ENCODE measurements around the gene FBXL17. TPM values are rescaled to one million over a fixed set of nuclear protein-coding genes. Genes with fewer than 3 reads are reported as not detected.
A peak's percentile ranks its signal among the peaks of the same experiment; 100 is the strongest.

Gene FBXL17
- polyA plus RNA-seq, 5 donors: 14.5 to 22.6 (median 21.9) TPM

DNA sequence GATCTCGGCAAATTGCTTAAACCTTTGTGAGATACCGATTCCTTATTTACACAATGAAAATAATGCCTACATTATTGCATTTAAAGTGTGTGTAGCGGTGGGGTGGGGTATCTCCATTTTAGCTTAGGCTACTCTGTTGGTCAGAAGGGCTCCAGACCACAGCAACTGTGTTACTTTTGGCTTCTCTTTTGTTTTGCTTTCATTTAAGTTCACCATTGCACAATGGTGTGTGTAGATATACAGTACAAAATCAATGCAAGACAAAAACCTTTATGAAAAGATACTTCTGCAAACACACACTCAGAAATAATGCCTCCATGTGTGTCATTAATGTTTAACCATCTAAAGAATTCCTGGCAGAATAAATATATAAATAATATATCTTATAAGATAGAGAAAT, 279.4 kb downstream of the FBXL17 start:
- no peak for DNase-seq

DNA sequence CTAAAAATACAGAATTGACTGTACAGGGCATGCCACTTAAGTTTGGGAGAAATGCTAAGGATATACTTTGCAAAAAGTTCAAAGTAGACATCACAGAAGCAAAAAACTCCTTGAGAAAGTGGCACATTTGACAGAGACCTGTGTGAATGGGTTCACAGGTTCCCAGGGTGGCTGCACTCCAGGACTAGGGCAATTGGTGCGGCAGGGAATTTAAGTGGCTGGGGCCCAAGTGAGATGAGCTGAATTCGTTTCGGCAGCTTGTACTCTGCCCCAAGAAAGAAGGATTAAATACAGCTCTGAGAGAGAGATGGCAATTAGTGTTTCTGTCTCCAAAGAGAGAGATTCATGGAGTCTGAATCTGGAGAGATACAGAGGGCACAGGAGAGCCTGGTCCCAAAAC, 280.1 kb downstream of the FBXL17 start:
- no peak for DNase-seq

DNA sequence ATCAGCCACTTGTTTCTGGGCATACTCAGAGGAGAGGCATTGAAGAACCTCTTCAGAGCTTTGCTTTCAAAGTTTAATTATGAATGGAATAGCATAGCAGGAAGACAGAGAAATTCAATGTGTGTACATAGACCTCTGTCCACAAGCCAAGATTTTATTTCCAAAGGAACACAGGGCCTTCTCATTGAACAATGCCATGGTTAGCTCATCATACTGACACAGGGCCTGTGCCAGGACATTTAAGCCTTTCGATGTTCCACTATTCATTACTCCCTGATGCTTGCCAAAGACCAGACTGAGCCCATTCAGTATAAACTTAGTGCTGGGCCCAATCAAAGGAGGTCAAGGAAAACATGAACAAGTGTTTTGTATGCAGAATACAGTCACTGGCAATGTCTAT, 280.8 kb downstream of the FBXL17 start:
- DNase-seq: no peak

DNA sequence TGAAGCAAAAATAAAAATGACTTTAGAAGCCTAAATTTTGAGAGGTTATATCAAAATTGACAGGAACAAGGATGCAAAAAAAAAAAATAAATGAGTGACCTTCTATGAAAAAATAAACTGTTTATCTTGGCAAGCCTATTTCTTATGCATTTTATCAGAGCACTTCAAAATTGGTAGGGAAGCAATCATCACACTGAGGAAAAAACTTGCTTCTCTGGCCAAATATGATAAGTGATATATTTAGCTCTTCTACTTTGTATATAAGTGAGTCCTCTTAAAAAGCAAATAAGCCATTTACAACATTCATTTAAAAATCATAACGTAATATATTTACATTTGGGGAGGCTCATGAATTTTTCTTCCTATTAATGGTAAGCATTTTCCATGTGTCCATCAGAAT, 287.1 kb downstream of the FBXL17 start:
- no peak for DNase-seq

DNA sequence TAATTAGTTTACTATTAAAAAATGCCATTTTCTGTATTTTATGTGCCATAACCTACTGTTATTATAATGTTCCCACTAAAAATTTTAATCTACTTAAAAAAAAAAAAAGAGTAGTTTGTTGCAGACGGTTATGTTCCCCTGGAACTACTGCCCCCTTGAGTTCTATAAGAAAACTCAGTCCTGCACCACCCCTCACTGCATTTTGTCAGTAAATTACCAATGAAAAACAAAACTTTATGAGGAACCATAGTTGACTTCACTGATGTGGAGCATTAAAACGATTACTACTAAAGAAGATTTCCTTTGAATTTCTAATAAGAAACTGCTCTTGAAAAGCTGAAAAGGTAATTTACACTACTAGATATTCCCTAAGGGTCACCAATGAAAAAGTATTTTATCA, 288.7 kb downstream of the FBXL17 start:
- no peak for DNase-seq

DNA sequence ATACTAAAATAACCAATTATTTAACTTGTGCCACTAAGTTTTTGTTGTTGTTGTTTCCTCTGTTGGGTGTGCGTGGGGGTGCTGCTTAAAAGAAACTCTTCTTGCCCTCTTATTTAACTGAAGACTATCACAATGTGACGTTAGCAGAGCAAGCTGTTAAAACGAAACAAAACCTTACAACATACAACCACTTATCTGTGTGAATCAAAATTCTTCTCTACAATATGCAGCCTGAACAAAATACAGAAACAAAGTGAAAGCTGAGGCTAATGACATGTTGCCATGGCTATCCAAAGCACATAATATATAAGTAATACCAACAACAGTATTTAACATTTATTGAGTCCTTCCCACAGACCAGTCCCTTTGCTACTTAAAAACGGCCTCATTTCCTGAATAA, 291.0 kb downstream of the FBXL17 start:
- peak in 1 of 2 donors; percentile 28 for DNase-seq

DNA sequence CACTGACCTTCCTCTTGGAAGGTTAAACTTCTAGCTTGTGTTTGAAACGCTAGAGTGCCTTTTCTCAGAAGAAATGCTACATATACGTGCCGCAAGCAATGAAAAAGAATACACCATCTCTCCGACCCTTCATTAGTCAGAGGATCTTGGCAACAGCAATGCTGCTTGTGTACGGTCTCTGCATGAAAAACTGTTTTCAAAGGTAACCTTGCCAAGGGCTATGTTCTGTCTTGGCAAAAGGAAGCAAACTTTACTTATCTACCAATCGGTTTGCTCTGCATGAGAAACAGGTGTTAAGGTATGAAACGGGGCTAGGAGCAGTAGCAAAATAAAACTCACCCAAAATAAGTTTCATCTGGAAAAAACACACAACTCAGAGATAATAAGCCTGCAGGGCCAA, 297.8 kb downstream of the FBXL17 start:
- DNase-seq: no peak

DNA sequence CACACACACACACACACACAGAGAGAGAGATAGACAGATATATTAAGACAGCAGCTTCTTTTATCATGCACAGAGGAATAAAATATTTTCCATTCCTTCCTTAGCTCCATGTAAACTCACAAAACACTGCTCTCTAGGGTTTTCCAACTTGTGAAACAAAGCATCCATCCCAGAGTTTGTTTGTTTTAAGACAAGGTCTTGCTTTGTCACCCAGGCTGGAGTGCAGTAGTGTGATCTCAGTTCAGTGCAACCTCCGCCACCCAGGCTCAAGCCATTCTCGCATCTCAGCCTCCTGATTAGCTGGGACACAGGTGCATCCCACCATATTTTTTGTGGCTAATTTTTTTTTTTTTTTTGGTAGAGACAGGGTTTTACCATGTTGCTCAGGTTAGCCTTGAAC, 298.7 kb downstream of the FBXL17 start:
- DNase-seq: no peak

DNA sequence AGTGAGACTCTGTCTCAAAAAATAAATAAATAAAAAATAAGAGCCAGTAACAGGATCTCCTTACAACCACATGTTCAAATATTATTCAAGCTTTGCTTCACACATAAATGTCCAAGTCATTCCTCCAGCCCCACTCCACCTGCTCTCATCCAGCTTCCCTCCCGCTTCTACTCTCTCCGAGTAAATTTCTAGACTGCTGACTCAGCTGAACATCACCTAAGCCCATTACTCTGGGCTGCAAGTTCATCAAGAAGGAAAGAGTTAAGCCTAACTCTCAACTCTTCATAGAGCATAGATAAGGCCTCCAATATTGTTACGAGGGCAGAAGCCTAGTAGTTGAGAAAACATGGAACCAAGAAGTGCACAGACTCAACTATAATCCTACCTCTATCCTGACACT, 300.2 kb downstream of the FBXL17 start:
- no peak for DNase-seq

DNA sequence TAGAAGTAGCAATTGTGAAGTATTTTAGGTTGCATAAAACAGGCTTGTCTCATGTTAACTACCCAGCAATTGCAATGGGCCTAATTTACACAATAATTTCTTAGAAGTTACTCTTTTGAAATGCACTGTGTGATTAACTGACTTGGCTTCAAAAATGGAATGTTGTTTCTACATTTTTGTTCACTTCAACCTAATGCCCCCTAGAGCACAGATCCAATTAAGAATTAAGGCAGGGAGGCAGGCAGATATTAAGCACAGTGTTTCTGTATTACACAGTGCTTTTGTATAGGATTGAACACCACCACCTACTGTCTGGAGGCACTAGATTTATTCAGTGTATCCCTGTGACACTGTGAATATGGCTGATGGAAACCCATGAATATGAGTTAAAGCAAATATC, 302.1 kb downstream of the FBXL17 start:
- no peak for DNase-seq

DNA sequence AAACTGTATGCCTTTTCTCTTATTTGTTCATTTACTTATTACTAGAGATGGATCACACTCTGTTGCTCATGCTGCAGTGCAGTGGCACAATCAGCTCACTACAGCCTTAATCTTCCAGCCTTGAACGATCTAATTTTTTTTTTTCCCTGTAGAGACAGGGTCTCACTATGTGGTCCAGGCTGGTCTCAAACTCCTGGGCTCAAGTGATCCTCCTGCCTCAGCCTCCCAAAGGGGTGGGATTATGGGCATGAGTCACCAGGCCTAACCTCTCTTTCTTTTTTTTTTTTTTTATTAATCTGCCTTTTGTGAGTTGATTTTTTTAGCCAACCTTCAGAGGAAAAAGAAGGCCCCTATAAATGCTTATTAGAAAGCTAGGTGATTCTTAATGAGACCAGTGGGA, 303.0 kb downstream of the FBXL17 start:
- DNase-seq: no peak

DNA sequence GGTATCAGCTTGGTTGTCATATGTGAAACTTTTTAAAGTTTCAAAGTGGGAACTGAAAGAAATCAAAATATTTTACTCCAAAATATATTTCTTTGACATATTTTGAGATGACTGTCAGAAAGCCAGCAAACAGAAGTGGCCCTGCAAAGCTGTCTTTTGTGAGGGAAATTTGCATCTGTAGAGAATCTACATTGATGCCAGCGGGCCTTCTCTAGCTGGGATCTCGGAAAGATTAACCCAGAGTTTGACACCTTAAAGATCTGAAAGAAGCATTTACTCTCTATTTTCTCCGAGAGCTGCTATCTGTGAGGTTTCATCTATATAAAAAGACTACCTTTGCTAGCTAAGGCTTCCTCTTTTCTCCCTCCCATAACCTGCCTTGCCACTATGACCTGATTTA, 303.6 kb downstream of the FBXL17 start:
- DNase-seq: no peak

DNA sequence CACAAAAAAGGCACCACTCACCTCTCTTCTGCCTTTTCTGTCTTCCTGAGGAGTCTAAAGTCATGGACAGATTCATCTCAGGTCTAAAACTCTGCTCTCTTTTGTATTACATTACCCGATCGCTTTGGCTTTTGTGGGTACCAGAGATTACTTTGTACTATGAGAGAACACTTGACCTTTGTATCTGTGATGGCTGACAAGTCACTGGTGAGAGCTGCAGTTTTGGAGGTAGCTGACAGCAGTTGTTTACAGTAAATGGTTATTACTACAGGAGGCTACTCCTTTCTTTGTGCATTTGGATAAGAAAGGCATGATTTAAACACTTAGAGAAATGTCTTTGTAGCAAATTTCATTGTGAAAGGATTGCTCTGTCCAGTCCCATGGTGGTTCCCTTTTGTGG, 307.3 kb downstream of the FBXL17 start:
- DNase-seq: no peak

DNA sequence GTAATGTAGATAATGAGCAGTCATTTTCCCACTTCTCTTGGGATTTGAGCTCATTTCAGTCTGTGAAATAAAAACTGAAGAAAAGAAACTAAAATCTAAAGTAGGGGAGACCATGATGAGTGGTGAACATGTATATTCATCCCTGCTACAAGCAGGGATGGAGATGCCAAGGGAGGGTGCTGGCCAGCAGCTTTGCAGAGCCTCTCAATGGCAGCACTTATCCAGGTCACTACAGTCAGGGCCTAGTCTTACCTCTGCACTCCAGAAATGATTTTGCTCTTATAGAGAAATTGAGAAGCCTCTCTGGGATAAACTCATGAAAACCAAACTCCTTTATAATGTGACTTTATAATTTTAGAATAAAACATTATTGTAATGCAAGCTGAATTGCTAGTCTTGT, 317.6 kb downstream of the FBXL17 start:
- no peak for DNase-seq

DNA sequence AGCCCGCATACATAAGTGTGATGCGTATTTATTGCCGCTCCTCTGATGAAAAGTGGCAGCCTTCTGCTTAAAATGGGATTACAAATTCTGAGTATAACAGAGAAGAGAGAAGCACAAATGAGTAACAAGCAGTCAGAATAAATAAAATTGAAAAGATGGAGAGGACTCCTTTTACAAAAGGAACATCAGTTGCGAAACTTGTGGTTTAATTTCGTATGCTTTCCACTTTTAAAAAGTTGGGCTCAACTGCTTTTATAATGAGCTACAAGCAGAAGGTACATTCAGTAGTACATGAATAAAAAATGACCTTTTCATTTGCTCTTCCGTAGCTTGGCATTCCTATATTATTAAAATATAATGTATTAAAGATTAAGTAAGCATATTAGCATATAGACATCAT, 320.0 kb downstream of the FBXL17 start:
- DNase-seq: no peak

DNA sequence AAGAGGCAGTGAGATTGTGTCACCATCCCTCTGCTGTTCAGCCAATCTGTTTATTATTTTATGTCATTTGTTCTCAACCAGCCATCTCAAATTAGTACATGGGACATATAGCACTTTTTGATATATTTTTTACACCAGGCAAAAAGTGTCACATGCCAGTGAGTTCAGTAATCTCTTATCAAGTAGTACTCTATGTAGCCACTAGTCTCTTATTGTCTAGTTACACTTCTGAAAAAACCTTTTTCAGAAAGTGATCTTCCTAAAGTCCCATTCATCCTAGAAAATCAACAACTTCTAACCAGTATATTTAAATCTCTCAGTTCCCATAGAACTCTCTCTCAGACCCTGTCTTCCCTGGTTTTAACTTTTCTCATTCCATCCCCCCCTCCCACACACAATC, 321.6 kb downstream of the FBXL17 start:
- no peak for DNase-seq

DNA sequence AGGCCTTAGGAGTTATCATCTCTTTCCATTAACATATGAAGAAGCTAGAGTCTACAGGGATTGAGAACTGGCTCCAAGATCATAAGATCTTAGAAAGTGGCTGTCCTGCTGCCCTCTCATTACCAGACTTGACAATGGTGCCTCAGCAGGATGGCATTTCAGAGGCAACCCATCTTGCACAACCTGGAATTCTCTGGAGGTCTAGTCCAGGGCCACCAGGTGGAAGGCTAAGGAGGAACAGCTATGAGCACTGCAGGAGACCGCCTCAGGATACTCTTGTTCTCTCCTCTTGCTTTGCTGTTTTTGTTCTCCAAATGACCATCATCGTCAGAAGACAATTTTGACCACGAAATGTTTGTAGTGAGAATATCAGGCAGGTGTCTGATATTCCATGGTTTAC, 322.6 kb downstream of the FBXL17 start:
- no peak for DNase-seq

DNA sequence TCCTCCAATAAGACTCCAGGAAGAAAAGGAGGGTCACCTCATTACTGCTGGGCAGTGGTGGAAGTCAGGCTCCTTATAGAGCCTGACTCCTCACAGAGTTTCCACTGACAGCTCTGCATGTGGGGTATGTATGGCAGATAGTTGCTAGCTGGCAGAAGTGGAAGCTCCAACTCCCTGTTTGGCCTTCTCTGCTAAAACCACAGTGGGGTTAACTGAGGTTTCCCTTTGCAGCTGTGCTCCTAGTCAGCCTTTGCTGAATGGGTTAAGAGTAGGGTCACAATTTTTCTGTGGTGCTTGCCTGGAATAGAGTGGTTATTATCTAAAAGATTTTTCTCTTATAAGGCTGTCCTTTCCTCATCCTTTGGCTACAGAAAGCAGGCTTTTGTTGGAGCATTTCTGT, 327.5 kb downstream of the FBXL17 start:
- DNase-seq: no peak

DNA sequence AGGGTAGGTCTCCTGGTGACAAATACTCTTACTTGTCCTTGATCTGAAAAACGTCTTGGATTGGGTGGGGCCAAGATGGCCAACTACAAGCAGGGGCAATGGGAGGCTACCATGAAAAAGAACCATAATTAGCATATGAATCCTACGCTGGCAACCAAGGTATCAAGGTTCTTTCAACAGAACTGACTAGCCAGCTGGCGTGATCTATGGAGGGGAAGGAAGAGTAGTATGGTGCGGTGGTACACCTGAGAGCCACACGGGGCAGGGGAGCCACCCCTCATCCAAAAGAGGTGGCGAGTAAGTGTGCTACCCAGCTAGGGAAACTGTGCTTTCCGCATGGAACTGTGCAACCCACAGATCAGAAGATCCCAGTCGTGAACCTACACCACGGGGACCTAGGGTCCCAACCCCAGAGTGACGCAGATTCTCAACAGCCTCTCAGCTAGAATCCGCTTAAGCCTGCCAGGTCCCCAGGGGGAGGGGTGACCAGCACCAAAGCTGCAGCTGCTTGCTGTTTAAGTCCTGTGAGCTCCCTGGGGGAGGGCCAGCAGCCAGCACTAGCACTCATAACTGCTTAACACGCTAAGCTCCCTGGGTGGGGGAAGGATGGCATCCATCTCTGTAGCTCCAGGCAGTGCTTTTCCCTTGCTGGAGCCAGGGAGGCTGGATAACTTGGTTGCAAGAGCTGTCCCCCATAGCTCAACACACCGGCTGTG, 334.8 kb downstream of the FBXL17 start:
- DNase-seq: no peak

DNA sequence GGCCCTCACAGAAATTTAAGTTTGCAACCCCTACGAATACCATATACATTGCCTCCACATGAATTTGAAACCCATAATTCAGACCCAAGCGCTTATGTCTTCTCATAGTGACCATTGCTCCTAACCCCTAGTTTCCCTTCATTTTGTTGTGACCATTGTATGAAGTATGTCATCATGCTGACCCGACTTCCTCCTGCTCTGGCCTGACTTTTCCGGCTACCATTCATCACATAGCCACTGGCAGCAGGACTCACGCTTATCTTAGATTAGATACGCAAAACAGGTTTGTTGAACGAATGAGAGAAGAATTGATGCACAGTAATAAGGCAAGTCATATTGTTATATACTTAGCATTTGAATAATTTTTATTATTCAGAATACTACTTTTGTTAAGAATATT, 345.4 kb downstream of the FBXL17 start:
- no peak for DNase-seq

DNA sequence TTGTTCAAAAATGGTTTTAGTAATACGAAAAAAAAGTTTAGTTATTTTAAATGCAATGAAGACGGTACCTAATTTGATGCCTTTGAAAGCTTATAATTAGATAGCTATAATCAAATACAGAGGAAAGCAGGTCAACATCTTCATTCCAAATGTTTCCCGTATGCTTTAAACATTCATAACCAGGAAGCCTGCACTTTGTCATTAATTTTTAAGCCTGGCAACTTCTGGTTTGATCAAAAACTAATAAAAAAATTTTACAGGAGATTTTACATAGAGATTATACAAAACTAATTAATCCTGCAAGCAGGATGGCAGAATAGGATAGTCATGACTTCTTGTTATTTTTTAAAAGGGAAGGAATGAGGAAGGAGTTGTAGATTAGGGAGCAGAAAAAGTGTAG, 353.0 kb downstream of the FBXL17 start:
- DNase-seq: no peak

DNA sequence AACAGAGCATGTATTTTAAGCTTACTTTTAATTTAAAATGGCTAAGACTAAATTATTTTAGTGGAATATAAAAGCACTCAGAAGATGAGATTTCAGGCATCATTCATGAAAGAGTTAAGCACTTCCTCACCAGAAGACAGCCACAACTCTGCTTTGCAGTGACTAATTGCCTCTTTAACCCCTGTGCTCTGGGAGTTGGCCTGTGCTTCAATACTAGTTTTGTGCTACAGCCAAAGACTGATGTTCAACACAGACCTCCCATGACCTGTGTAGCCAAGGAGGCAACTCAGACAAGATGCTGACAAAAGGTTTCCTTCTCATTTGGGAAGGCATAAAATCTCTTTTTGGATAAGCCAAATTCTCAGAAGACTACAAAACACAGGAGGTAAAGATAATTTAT, 353.5 kb downstream of the FBXL17 start:
- no peak for DNase-seq

DNA sequence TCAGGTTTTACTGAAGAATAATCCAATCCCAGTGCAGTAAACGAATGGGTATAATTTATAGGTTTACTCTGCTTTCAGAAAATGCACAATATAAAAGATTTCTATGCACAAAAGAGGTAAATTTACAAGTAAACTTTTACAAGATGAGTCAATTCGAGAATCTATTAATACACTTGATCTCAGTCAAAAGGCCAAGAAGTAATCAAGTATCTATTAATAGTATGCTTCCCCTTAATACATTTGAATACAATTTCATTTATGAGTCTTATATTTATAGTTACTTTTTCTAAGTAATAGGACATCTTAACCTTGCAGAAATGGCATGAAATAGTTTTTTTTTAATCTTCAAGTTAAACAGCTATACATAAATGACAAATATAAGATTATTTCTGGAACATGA, 355.9 kb downstream of the FBXL17 start:
- DNase-seq: no peak

DNA sequence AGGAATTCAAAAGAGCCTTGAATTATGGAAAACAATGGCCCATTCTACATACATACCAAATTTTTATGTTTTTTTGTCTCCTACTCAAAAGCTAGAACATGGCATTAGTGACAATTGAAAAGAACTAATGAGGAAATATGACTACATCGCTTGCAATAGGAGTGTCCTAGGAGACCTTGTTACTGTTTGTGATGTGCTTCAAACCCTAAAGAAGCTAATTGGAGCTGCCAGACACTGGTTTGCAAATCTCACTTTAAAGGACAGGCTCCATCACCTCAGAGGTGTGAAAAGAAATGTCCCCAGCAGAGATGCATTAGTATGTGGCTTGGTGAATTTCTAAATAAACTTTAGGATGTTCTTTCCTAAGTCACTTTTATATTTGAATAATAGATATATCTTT, 356.9 kb downstream of the FBXL17 start:
- no peak for DNase-seq

DNA sequence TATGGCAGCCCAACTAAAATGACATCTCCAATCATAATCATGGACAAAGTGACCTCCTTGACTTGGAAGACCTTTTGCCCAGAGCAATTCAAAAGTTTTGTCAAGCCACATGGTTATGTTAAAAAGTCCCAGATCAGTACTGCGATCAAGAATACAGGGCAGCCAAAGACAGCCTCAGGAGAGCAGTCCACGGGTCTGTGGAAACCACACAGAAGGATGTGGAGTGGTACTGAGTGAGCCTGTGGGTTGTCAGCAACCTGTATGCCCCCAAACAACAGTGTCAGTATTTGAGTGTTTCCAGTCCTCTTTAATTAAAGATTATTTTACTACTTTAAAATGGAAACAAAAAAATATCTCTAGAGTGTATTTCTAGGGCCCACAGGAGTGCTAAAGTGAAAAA, 365.8 kb downstream of the FBXL17 start:
- no peak for DNase-seq

All from right lung (tissue), 5 donors.